ENCODE measurements around the gene FOXK2.

Gene FOXK2

DNA sequence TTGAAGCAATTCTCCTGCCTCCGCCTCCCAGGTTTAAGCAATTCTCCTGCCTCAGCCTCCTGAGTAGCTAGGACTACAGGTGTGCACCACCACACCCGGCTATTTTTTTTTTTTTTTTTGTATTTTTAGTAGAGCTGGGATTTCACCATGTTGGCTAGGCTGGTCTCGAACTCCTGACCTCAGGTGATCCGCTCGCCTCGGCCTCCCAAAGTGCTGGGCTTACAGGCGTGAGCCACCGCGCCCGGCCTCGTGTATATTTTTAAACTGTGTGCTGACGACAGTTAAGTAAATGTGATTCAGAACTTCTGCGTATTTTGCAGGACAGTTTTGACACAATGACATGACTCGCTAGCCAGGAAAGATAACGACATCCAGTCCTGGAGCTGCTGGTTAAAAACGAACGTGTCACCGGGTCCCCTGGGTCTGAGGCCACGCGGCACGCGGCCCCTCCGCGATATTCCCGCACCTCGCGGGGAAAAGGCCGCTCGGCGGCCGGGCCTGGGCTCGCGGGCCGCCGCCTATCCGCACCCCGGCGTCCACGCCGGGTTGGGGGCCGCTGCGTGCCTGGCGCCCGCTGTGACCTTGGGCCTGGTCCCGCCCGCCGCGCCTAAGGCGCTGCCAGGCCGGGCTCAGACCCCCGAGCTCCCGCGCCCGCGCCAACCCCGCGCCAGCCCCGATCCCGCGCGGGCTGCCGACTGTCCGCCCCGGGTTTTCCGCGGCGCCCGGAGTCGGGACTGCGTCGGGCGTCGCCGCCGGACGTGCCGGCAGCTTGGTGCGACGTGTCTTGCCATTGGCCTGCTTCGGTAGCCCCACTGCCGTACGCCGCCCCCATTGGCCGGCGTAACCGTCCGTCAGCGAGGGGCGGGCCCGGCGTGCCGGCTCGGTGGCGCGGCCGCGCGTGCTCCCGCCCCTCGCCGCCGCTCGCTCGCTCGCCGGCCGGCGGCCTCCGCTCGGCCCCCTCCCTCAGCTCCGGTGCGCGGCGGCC lies at the start of gene FOXK2:
TSS of gene FOXK2 (plus strand) at position 907 of the 985 bp plus-strand sequence. CDS start 157 bp downstream, outside the sequence.
- H3K27ac ChIP-seq (ENCODE audit: low read length), result peak within 1 kb of the TSS; percentile 90
- peaks cover 3% of the 10 kb centered on the region for H3K4me1 ChIP-seq (ENCODE audit: control insufficient read depth, insufficient read depth, low read length)
- H3K36me3 ChIP-seq (ENCODE audit: control insufficient read depth in 2 of 2, insufficient read depth in 2 of 2, low read length in 2 of 2), result no peaks in the 10 kb centered on the region
- peak within 1 kb of the TSS; percentile 81 to 84 for H3K4me3 ChIP-seq (ENCODE audit: low read length in 2 of 2)
- no peaks in the 10 kb centered on the region for H3K27me3 ChIP-seq (ENCODE audit: control insufficient read depth in 1 of 2, insufficient read depth in 2 of 2, low read length in 2 of 2)
- H3K9me3 ChIP-seq (ENCODE audit: control insufficient read depth in 2 of 2, low read length in 2 of 2), result no peaks in the 10 kb centered on the region
- peak within 1 kb of the TSS; percentile 84 to 88 for H3K9ac ChIP-seq (ENCODE audit: low read length in 2 of 2)

- no peaks in the 10 kb centered on the region for H3K4me1 ChIP-seq (ENCODE audit: control insufficient read depth, insufficient read depth, low read length)
- H3K27ac ChIP-seq (ENCODE audit: low read length), result no peak overlapping the region
- H3K4me3 ChIP-seq (ENCODE audit: low read length in 2 of 2), result no peak overlapping the region
- H3K9me3 ChIP-seq (ENCODE audit: control insufficient read depth in 2 of 2, low read length in 2 of 2), result no peaks in the 10 kb centered on the region
- H3K9ac ChIP-seq (ENCODE audit: low read length in 2 of 2), result no peak overlapping the region
- H3K36me3 ChIP-seq (ENCODE audit: control insufficient read depth in 2 of 2, insufficient read depth in 2 of 2, low read length in 2 of 2), result peaks cover 30 to 33% of the 10 kb centered on the region in 2 donors
- H3K27me3 ChIP-seq (ENCODE audit: control insufficient read depth in 1 of 2, insufficient read depth in 2 of 2, low read length in 2 of 2), result no peaks in the 10 kb centered on the region
Measured at GRCh38 chr17:82470065-82470464, 49.5 kb upstream of the FOXK2 start.

GRCh38 chr17:82474223-82475010 lies 45.1 kb upstream of the FOXK2 start:
- Histone ChIP-seq H3K27ac (ENCODE audit: low read length) (no peak overlapping the region), H3K27me3 (ENCODE audit: control insufficient read depth in 1 of 2, insufficient read depth in 2 of 2, low read length in 2 of 2) (no peaks in the 10 kb centered on the region), H3K9me3 (ENCODE audit: control insufficient read depth in 2 of 2, low read length in 2 of 2) (no peaks in the 10 kb centered on the region), H3K9ac (ENCODE audit: low read length in 2 of 2) (no peak overlapping the region), H3K4me3 (ENCODE audit: low read length in 2 of 2) (no peak overlapping the region), H3K4me1 (ENCODE audit: control insufficient read depth, insufficient read depth, low read length) (no peaks in the 10 kb centered on the region), H3K36me3 (ENCODE audit: control insufficient read depth in 2 of 2, insufficient read depth in 2 of 2, low read length in 2 of 2) (peaks cover 28 to 30% of the 10 kb centered on the region in 2 donors)

DNA sequence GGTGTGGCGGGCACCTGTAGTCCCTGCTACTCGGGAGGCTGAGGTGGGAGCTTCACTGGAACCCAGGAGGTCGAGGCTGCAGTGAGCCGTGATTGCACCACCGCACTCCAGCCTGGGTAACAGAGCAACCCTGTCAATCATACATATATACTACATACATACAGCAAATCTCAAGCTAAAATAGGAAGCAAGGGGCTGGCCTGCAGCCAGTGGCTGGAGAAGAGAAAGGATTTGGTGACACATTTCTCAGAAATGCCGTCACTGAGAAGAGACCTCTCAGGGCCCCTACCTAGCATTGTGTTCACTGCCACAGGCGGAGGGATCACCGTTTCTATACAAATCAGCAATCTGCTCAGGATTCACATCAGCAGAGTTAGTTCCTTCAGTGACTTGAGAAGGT lies 44.1 kb upstream of the FOXK2 start:
- peaks cover 32 to 37% of the 10 kb centered on the region in 2 donors for H3K36me3 ChIP-seq (ENCODE audit: control insufficient read depth in 2 of 2, insufficient read depth in 2 of 2, low read length in 2 of 2)

DNA sequence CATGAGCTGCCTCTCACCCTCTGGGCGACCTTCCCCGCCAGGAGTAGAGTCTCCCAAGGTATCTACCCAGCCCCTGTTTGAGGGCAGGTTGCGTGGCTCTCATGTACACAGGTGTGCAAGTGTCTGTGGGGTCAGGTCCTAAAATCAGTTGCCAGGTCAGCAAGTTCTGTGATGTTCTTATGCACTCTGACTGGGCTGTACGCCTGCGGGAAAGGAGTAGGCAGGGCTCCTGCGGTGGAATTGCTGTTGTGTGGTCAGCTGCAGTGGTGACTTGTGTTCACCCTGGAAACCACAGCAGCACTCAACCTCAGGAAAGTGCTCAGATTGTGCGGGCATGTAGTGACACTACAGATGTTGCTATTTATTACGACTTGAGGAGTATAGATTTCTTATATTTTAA lies 41.6 kb upstream of the FOXK2 start:
- H3K27me3 ChIP-seq (ENCODE audit: control insufficient read depth in 1 of 2, insufficient read depth in 2 of 2, low read length in 2 of 2), result no peaks in the 10 kb centered on the region
- no peaks in the 10 kb centered on the region for H3K4me1 ChIP-seq (ENCODE audit: control insufficient read depth, insufficient read depth, low read length)
- no peak overlapping the region for H3K27ac ChIP-seq (ENCODE audit: low read length)
- H3K36me3 ChIP-seq (ENCODE audit: control insufficient read depth in 2 of 2, insufficient read depth in 2 of 2, low read length in 2 of 2), result peaks cover 38 to 43% of the 10 kb centered on the region in 2 donors
- H3K9ac ChIP-seq (ENCODE audit: low read length in 2 of 2), result no peak overlapping the region
- H3K9me3 ChIP-seq (ENCODE audit: control insufficient read depth in 2 of 2, low read length in 2 of 2), result no peaks in the 10 kb centered on the region
- H3K4me3 ChIP-seq (ENCODE audit: low read length in 2 of 2), result no peak overlapping the region

More for the DNA sequence above, 44.1 kb upstream of the FOXK2 start:
- no peak overlapping the region for H3K27ac ChIP-seq (ENCODE audit: low read length)
- no peaks in the 10 kb centered on the region for H3K27me3 ChIP-seq (ENCODE audit: control insufficient read depth in 1 of 2, insufficient read depth in 2 of 2, low read length in 2 of 2)
- no peak overlapping the region for H3K9ac ChIP-seq (ENCODE audit: low read length in 2 of 2)
- no peaks in the 10 kb centered on the region for H3K4me1 ChIP-seq (ENCODE audit: control insufficient read depth, insufficient read depth, low read length)
- H3K4me3 ChIP-seq (ENCODE audit: low read length in 2 of 2), result no peak overlapping the region
- no peaks in the 10 kb centered on the region for H3K9me3 ChIP-seq (ENCODE audit: control insufficient read depth in 2 of 2, low read length in 2 of 2)

DNA sequence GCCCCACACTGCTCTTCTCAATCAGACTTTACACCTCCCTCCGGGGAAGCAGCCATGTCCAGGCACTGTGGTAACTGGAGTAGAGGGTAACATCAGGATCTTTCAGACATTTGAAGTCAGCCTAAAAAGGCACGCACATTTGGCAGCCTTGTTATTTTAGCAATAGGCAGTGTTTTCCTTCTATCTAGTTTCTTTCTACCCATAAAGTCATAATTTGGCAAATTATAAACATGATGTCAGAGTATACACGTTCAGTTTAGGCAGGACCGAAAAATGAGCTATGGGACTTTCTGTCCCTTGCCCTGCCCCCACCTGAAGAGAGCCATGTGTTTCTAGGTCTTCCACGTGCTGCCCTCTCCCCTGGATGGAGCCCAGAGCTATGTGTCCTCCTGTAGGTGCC lies 39.9 kb upstream of the FOXK2 start:
- peaks cover 48 to 54% of the 10 kb centered on the region in 2 donors for H3K36me3 ChIP-seq (ENCODE audit: control insufficient read depth in 2 of 2, insufficient read depth in 2 of 2, low read length in 2 of 2)
- no peak overlapping the region for H3K4me3 ChIP-seq (ENCODE audit: low read length in 2 of 2)

DNA sequence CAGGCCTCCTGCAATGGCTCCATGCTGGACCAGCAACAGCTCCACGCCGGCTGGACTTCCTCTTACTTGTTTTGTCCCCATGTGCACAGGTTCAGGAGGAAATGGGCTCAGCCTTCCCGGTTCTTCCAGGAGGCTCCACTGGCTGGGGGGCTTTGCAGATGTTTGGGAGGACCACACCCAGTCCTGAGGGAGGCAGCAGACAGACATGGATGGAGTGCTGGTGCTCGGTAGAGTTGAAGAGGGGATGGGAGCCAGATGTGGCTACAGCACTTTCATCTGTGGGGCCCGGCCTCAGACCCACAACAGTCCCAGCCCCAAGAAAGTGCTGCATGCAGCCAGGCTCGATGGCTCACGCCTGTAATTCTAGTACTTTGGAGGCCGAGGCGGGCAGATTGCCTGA lies 39.2 kb upstream of the FOXK2 start:
- peaks cover 49 to 53% of the 10 kb centered on the region in 2 donors for H3K36me3 ChIP-seq (ENCODE audit: control insufficient read depth in 2 of 2, insufficient read depth in 2 of 2, low read length in 2 of 2)
- no peak overlapping the region for H3K4me3 ChIP-seq (ENCODE audit: low read length in 2 of 2)
- no peaks in the 10 kb centered on the region for H3K27me3 ChIP-seq (ENCODE audit: control insufficient read depth in 1 of 2, insufficient read depth in 2 of 2, low read length in 2 of 2)
- H3K9ac ChIP-seq (ENCODE audit: low read length in 2 of 2), result no peak overlapping the region
- H3K27ac ChIP-seq (ENCODE audit: low read length), result no peak overlapping the region
- no peaks in the 10 kb centered on the region for H3K4me1 ChIP-seq (ENCODE audit: control insufficient read depth, insufficient read depth, low read length)
- H3K9me3 ChIP-seq (ENCODE audit: control insufficient read depth in 2 of 2, low read length in 2 of 2), result no peaks in the 10 kb centered on the region

More for the DNA sequence above, 39.9 kb upstream of the FOXK2 start:
- Histone ChIP-seq H3K4me1 (ENCODE audit: control insufficient read depth, insufficient read depth, low read length) (no peaks in the 10 kb centered on the region), H3K9me3 (ENCODE audit: control insufficient read depth in 2 of 2, low read length in 2 of 2) (no peaks in the 10 kb centered on the region), H3K27ac (ENCODE audit: low read length) (no peak overlapping the region), H3K27me3 (ENCODE audit: control insufficient read depth in 1 of 2, insufficient read depth in 2 of 2, low read length in 2 of 2) (no peaks in the 10 kb centered on the region), H3K9ac (ENCODE audit: low read length in 2 of 2) (peak overlapping the region in 1 of 2 donors; percentile 29)

DNA sequence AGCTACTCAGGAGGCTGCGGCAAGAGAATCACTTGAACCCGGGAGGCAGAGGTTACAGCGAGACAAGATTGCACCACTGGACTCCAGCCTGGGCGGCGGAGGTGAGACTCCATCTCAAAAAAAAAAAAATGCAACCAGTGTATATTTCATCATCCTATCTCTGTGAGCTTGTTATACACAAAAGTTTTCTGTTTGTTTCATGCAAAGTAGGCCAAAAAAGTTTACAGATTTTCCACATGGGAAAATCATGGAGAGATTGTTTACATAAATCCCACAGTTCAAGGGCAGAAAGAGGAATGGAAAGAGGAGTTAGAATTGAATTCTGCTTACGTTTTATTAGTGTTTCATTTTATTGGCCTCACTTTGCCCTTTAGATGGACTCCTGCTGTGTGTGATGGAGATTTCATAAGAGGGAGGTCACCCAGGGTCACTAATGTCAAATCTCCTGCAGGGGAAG lies 36.3 kb upstream of the FOXK2 start:
- Histone ChIP-seq H3K36me3 (ENCODE audit: control insufficient read depth in 2 of 2, insufficient read depth in 2 of 2, low read length in 2 of 2) (peaks cover 58 to 64% of the 10 kb centered on the region in 2 donors), H3K4me3 (ENCODE audit: low read length in 2 of 2) (no peak overlapping the region), H3K4me1 (ENCODE audit: control insufficient read depth, insufficient read depth, low read length) (peaks cover 3% of the 10 kb centered on the region), H3K27ac (ENCODE audit: low read length) (no peak overlapping the region), H3K9ac (ENCODE audit: low read length in 2 of 2) (no peak overlapping the region), H3K9me3 (ENCODE audit: control insufficient read depth in 2 of 2, low read length in 2 of 2) (no peaks in the 10 kb centered on the region), H3K27me3 (ENCODE audit: control insufficient read depth in 1 of 2, insufficient read depth in 2 of 2, low read length in 2 of 2) (no peaks in the 10 kb centered on the region)

DNA sequence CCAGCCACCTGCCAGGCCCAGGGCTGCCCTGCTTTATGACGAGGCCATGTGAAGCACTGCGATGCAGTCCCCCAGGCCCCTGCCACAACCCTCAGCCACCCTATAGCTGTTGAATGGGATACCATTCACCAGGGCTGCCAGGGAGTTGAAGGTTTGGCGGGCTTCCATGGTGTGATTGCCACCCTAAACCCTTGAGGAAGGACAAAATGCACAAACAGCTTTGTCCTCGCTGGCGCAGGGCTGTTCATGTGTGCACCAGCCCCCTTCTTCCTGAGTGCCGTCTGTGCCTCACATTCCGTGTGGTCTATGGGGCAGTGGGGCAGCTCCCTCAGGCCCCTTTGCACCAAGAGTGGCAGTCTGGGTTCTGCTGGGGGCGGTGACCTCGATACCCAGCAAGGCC lies 35.7 kb upstream of the FOXK2 start:
- Histone ChIP-seq H3K27ac (ENCODE audit: low read length) (no peak overlapping the region), H3K9me3 (ENCODE audit: control insufficient read depth in 2 of 2, low read length in 2 of 2) (no peaks in the 10 kb centered on the region), H3K36me3 (ENCODE audit: control insufficient read depth in 2 of 2, insufficient read depth in 2 of 2, low read length in 2 of 2) (peaks cover 55 to 60% of the 10 kb centered on the region in 2 donors), H3K4me3 (ENCODE audit: low read length in 2 of 2) (no peak overlapping the region), H3K27me3 (ENCODE audit: control insufficient read depth in 1 of 2, insufficient read depth in 2 of 2, low read length in 2 of 2) (no peaks in the 10 kb centered on the region), H3K9ac (ENCODE audit: low read length in 2 of 2) (no peak overlapping the region), H3K4me1 (ENCODE audit: control insufficient read depth, insufficient read depth, low read length) (peaks cover 4% of the 10 kb centered on the region)

- Histone ChIP-seq H3K4me1 (ENCODE audit: control insufficient read depth, insufficient read depth, low read length) (peaks cover 10% of the 10 kb centered on the region), H3K4me3 (ENCODE audit: low read length in 2 of 2) (no peak overlapping the region), H3K27me3 (ENCODE audit: control insufficient read depth in 1 of 2, insufficient read depth in 2 of 2, low read length in 2 of 2) (no peaks in the 10 kb centered on the region), H3K36me3 (ENCODE audit: control insufficient read depth in 2 of 2, insufficient read depth in 2 of 2, low read length in 2 of 2) (peaks cover 41 to 42% of the 10 kb centered on the region in 2 donors), H3K9ac (ENCODE audit: low read length in 2 of 2) (no peak overlapping the region), H3K9me3 (ENCODE audit: control insufficient read depth in 2 of 2, low read length in 2 of 2) (no peaks in the 10 kb centered on the region), H3K27ac (ENCODE audit: low read length) (no peak overlapping the region)
Measured at GRCh38 chr17:82486231-82487094, 33.1 kb upstream of the FOXK2 start.
